Measurements from ENCODE around the gene ABT1. TPM values are rescaled to one million over a fixed set of nuclear protein-coding genes. Genes with fewer than 3 reads are reported as not detected.

The ABT1 gene
- total RNA-seq, 4 donors from 2014 or later, result 13.9 to 19.4 (median 17.5) TPM

GRCh38 chr6:26611599-26611998 lies 14.8 kb downstream of the ABT1 start:
- no CpG with 5 or more reads among the region's 1 CpG for WGBS, 2 donors (ENCODE audit: low coverage in 1 of 2)
- H3K4me1 ChIP-seq, result peaks cover 0 to 23% (median 11%) of the 10 kb centered on the region in 3 donors
- no peak overlapping the region for H3K4me3 ChIP-seq
- no peak overlapping the region for H3K27ac ChIP-seq
- peaks cover 0 to 6% (median 0%) of the 10 kb centered on the region in 3 donors for H3K9me3 ChIP-seq
- no peaks in the 10 kb centered on the region for H3K36me3 ChIP-seq
- peaks cover 53% of the 10 kb centered on the region for H3K27me3 ChIP-seq
- TF ChIP-seq CTCF (IDR thresholded peaks at IDR 0.05) (no peak), EP300 (IDR thresholded peaks at IDR 0.05) (no peak), POLR2A (IDR thresholded peaks at IDR 0.05) (no peak), POLR2AphosphoS5 (IDR thresholded peaks at IDR 0.05) (no peak)
- no peak for ATAC-seq

- Histone ChIP-seq H3K4me1 (peaks cover 0 to 17% (median 11%) of the 10 kb centered on the region in 3 donors), H3K27me3 (peaks cover 69% of the 10 kb centered on the region), H3K9me3 (peaks cover 0 to 8% (median 0%) of the 10 kb centered on the region in 3 donors), H3K36me3 (no peaks in the 10 kb centered on the region), H3K27ac (no peak overlapping the region), H3K4me3 (no peak overlapping the region)
- 20% methylated on average over 1 of the region's 19 CpGs; no CpG with 5 or more reads in 1 of the 2 donors for WGBS, 2 donors (ENCODE audit: low coverage in 1 of 2)
- no peak for TF ChIP-seq POLR2AphosphoS5 (IDR thresholded peaks at IDR 0.05)
- no peak for ATAC-seq
Observed at GRCh38 chr6:26613201-26613600, 16.4 kb downstream of the ABT1 start.

DNA sequence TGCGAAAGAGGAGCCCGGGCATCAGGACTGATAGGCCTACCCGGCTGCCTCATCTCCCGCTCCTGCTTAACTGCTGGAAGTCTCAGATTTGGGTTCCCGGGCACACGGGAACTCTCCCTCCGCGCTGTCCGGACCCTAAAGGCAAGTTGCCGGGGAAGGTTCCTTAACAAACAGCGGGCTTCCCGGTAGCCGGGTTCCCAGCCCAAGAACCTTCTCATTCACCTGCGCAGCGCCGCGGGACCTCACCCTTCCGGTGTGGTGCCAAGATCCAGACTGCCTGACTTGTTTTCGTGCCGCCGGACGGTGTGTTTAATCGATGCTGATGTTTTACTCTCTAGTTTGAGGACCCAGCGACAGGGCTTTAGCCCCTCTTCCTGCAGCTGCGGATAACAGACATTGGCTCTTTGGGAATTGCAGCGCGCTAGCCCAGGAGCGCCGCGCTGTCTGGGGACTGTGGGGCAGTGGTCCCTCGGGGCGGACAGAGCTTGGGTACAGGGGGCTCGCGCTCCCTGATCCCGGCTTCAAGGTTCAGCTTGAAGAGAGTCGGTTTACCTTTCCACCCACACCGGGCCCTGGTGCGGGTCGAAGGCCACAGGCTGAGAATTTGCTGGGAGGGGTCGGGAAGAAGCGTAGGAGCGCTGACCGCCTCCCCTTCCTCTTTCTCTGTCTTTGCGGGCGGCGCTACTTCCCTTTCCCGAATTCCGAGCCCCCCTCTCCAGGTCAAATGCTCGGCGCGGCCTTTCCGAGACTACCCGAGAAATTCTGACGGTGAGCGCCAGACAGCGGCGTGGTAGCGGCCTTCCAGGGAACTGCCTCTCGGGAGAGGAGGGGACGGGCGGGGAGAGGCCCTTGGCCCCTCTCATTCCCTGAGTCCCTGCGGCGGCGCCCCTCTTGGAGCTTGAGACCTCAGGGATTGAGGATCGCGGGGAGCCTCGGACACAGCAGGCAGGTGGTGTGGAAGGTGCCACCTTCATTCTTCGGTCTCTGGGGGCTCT lies 17.2 kb downstream of the ABT1 start:
- Histone ChIP-seq H3K27ac (no peak overlapping the region), H3K4me3 (peak overlapping the region in 1 of 2 donors; percentile 43), H3K4me1 (peaks cover 0 to 17% (median 11%) of the 10 kb centered on the region in 3 donors), H3K9me3 (peaks cover 0 to 12% (median 0%) of the 10 kb centered on the region in 3 donors), H3K27me3 (peaks cover 74% of the 10 kb centered on the region), H3K36me3 (no peaks in the 10 kb centered on the region)
- WGBS, 2 donors (ENCODE audit: low coverage in 1 of 2), result 0% methylated on average over 4 of the region's 68 CpGs; no CpG with 5 or more reads in 1 of the 2 donors
- no peak for ATAC-seq
- TF ChIP-seq POLR2A (IDR thresholded peaks at IDR 0.05) (no peak), EP300 (IDR thresholded peaks at IDR 0.05) (no peak)

DNA sequence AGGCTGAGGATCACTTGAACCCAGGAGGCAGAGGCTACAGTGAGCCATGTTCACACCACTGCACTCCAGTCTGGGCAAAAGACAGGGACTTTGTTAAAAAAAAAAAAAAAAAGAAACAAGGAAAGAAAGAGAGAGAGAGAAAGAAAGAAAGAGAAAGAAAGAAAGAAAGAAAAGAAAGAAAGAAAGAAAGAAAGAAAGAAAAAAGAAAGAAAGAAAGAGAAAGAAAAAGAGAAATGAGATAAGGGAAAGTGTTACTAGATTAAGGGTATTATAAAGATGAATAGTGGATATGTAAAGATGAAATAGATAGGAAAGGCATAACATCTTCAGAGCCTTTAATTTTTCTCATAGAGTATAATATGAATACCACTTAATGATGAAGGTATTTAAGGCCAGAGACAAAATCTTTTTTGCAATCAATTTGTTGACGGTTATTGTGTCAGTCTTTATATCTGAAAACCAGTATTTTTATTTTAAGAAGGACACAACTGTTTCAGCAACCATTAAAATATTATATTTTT lies 26.6 kb downstream of the ABT1 start:
- no peaks in the 10 kb centered on the region for H3K36me3 ChIP-seq
- no peak for TF ChIP-seq CTCF (IDR thresholded peaks at IDR 0.05)
- TF ChIP-seq POLR2A (IDR thresholded peaks at IDR 0.05), result no peak
- TF ChIP-seq EP300 (IDR thresholded peaks at IDR 0.05), result no peak
- TF ChIP-seq POLR2AphosphoS5 (IDR thresholded peaks at IDR 0.05), result no peak
- H3K27ac ChIP-seq, result no peak overlapping the region
- no peak for ATAC-seq
- peaks cover 0 to 9% (median 0%) of the 10 kb centered on the region in 3 donors for H3K9me3 ChIP-seq
- H3K4me3 ChIP-seq, result no peak overlapping the region
- no peaks in the 10 kb centered on the region for H3K4me1 ChIP-seq
- 0 to 95% methylated on average over 1 of the region's 1 CpG for WGBS, 2 donors (ENCODE audit: low coverage in 1 of 2)
- peaks cover 3% of the 10 kb centered on the region for H3K27me3 ChIP-seq

GRCh38 chr6:26624557-26624956 lies 27.8 kb downstream of the ABT1 start:
- Histone ChIP-seq H3K27ac (no peak overlapping the region), H3K4me1 (no peaks in the 10 kb centered on the region), H3K4me3 (no peak overlapping the region), H3K36me3 (no peaks in the 10 kb centered on the region), H3K27me3 (no peaks in the 10 kb centered on the region), H3K9me3 (peaks cover 0 to 6% (median 0%) of the 10 kb centered on the region in 3 donors)
- 86 to 91% methylated on average over 1 of the region's 1 CpG for WGBS, 2 donors (ENCODE audit: low coverage in 1 of 2)
- no peak for TF ChIP-seq POLR2A (IDR thresholded peaks at IDR 0.05)
- TF ChIP-seq POLR2AphosphoS5 (IDR thresholded peaks at IDR 0.05), result no peak
- no peak for TF ChIP-seq CTCF (IDR thresholded peaks at IDR 0.05)
- TF ChIP-seq EP300 (IDR thresholded peaks at IDR 0.05), result no peak
- no peak for ATAC-seq
